K562 (cell line): ENCODE results near the gene ZBTB22. TPM values are rescaled to one million over a fixed set of nuclear protein-coding genes. Genes with fewer than 3 reads are reported as not detected.

Experiments
- CBX2 ChIP-seq: fragments of 200-600 bp; sonication (generic); IDR thresholded peaks from one replicate; pipeline ENCODE4 v1.6.1; 2012; ENCODE audit warnings: mild to moderate bottlenecking, low read length, inconsistent platforms; ENCODE audit not compliant: insufficient read depth, poor library complexity, severe bottlenecking
- ETV1 ChIP-seq: fragments of 450-650 bp; conservative IDR thresholded peaks from 2 replicates; pipeline ENCODE4 v1.6.1; 2016; ENCODE audit warnings: missing genetic modification characterization, control low read depth, low read depth, missing compliant biosample characterization
- FOS ChIP-seq: IDR thresholded peaks from 3 replicates; pipeline ENCODE4 v1.6.1; 2011; ENCODE audit not compliant: insufficient read length; ENCODE audit errors: extremely low read depth
- FOXK1 ChIP-seq: sonication (generic); formaldehyde crosslinking; IDR thresholded peaks from 2 replicates; pipeline ENCODE4 v1.8.0; 2022; ENCODE audit warnings: missing genetic modification reagents, mild to moderate bottlenecking, borderline replicate concordance
- FOXP4 ChIP-seq: sonication (generic); formaldehyde crosslinking; IDR thresholded peaks from 2 replicates; pipeline ENCODE4 v1.8.0; 2022; ENCODE audit warnings: mild to moderate bottlenecking, missing genetic modification reagents, borderline replicate concordance
- IRF9 ChIP-seq: fragments of 450-650 bp; IDR thresholded peaks from 2 replicates; pipeline ENCODE4 v1.6.1; 2016; ENCODE audit warnings: missing biosample characterization, missing genetic modification characterization
- KAT7 ChIP-seq: sonication (generic); formaldehyde crosslinking; IDR thresholded peaks from 2 replicates; pipeline ENCODE4 v1.8.0; 2022; ENCODE audit warnings: missing genetic modification reagents, mild to moderate bottlenecking, borderline replicate concordance
- KDM5B ChIP-seq: fragments of 200-600 bp; sonication (generic); IDR thresholded peaks from 2 replicates; pipeline ENCODE4 v1.6.1; 2012; ENCODE audit warnings: low read depth, mild to moderate bottlenecking, moderate library complexity, low read length, control low read depth, inconsistent platforms; ENCODE audit not compliant: insufficient replicate concordance
- NONO ChIP-seq, 2 experiments: fragments of 200-400 bp in 1 of 2; fragments of 450-650 bp in 1 of 2; formaldehyde crosslinking in 1 of 2; IDR thresholded peaks; 2 replicates each; pipeline ENCODE4 v1.6.1; 2017; ENCODE audit warnings: low read depth in 2 of 2, mild to moderate bottlenecking in 2 of 2, moderate library complexity in 2 of 2, low read length in 1 of 2
- NR1H2 ChIP-seq: sonication (generic); formaldehyde crosslinking; IDR thresholded peaks from 2 replicates; pipeline ENCODE4 v1.4.0; 2020; ENCODE audit warnings: mild to moderate bottlenecking, missing genetic modification reagents
- PHTF2 ChIP-seq: fragments of 250-450 bp; sonication (Bioruptor Pico); IDR thresholded peaks from 2 replicates; pipeline ENCODE4 v1.5.0; 2021; ENCODE audit warnings: mild to moderate bottlenecking
- RBBP5 ChIP-seq: fragments of 200-600 bp; sonication (generic); IDR thresholded peaks from 2 replicates; pipeline ENCODE4 v1.6.1; 2012; ENCODE audit warnings: borderline replicate concordance, mild to moderate bottlenecking, low read length, control low read depth, inconsistent platforms; ENCODE audit not compliant: insufficient read depth, poor library complexity, severe bottlenecking
- SLC30A9 ChIP-seq: fragments of 250-450 bp; sonication (Bioruptor Pico); IDR thresholded peaks from 2 replicates; pipeline ENCODE4 v1.8.0; 2022; ENCODE audit warnings: mild to moderate bottlenecking, moderate library complexity
- SRSF1 ChIP-seq: fragments of 200-400 bp; formaldehyde crosslinking; IDR thresholded peaks from 2 replicates; pipeline ENCODE4 v1.6.1; 2017; ENCODE audit warnings: mild to moderate bottlenecking, low read depth, low read length, moderate library complexity
- TAL1 ChIP-seq: fragments of 450-650 bp; IDR thresholded peaks from 2 replicates; pipeline ENCODE4 v1.6.1; 2016; ENCODE audit warnings: mild to moderate bottlenecking
- XRCC5 ChIP-seq: fragments of 200-400 bp; formaldehyde crosslinking; IDR thresholded peaks from 2 replicates; pipeline ENCODE4 v1.6.1; 2017; ENCODE audit warnings: low read depth, mild to moderate bottlenecking, low read length
- YY1 ChIP-seq, 3 experiments: IDR thresholded peaks; 2 replicates each; pipeline ENCODE4 v1.6.1; 2011; ENCODE audit warnings: low read length in 2 of 3, mild to moderate bottlenecking in 2 of 3, moderate library complexity in 2 of 3, borderline replicate concordance in 1 of 3, control low read depth in 1 of 3, low read depth in 1 of 3; ENCODE audit not compliant: insufficient read depth in 3 of 3, insufficient replicate concordance in 2 of 3, control insufficient read depth in 1 of 3, insufficient read length in 1 of 3; ENCODE audit errors: extremely low read depth in 1 of 3
- ZMIZ1 ChIP-seq, 2 experiments: fragments of 150-350 bp in 1 of 2; IDR thresholded peaks; 2 replicates each; pipeline ENCODE4 v1.6.1; 2012 to 2016; ENCODE audit warnings: low read depth in 2 of 2, low read length in 2 of 2, mild to moderate bottlenecking in 1 of 2, moderate library complexity in 1 of 2
- ZNF699 ChIP-seq: fragments of 250-450 bp; sonication (Bioruptor Pico); IDR thresholded peaks from 2 replicates; pipeline ENCODE4 v1.8.0; 2021; ENCODE audit warnings: mild to moderate bottlenecking, moderate library complexity; ENCODE audit not compliant: insufficient replicate concordance
- polyA plus RNA-seq, 8 experiments: library from polyadenylated mRNA; depleted of rRNA in 4 of 8; stranded (reverse) in 5 of 8; unstranded in 3 of 8; fragments of >200 nt; fragmentation: Nextera tagmentation in 2 of 8; fragmentation: Illumina TruSeq in 1 of 8; extraction: Ambion mirVana in 2 of 8; extraction: Trizol in 1 of 8; gene quantifications; 2 replicates each; pipeline versions ENCODE4 v1.2.1 to v1.2.3, GENCODE V29; 2011 to 2014; ENCODE audit warnings: inconsistent platforms in 1 of 8, missing spikeins in 1 of 8
- total RNA-seq, 7 experiments: library from RNA; depleted of rRNA in 6 of 7; stranded (reverse); fragments of >200 nt in 6 of 7; fragmentation: Illumina TruSeq in 2 of 7; extraction: Trizol in 2 of 7; gene quantifications; 2 replicates each; pipeline versions ENCODE4 v1.2.1 to v1.2.3, GENCODE V29; 2011 to 2021; ENCODE audit warnings: low replicate concordance in 1 of 7

ZBTB22 gene
- total and polyA plus RNA-seq, 9 of the 15 experiments (the other 6 are each of a cell fraction or from before 2014, with no cell fraction given): 0.21 to 11.9 (median 7.1) TPM

- TF ChIP-seq FOXP4 (CRISPR knock-in tag) (peak; percentile 18; the same call in 1 of the 2 replicates), SLC30A9 (CRISPR knock-in tag) (no peak), FOXK1 (no peak), SRSF1 (no peak), ZMIZ1 (IDR thresholded peaks at IDR 0.05; ENCODE audit: low read depth in 2 of 2, low read length in 2 of 2) (no peak), RBBP5 (peak; percentile 5), IRF9 (no peak), FOS (no peak), TAL1 (no peak), CBX2 (no peak), KAT7 (peak; percentile 11; the same call in 1 of the 2 replicates), NR1H2 (CRISPR knock-in tag) (no peak), XRCC5 (0 out of 2 replicates have a peak, but pooled peaks have one; percentile 9), NONO (IDR thresholded peaks at IDR 0.05; ENCODE audit: low read depth in 2 of 2, low read length in 1 of 2) (no peak), ZNF699 (CRISPR knock-in tag) (no peak), PHTF2 (CRISPR knock-in tag) (no peak), ETV1 (tag) (no peak), KDM5B (no peak), YY1 (IDR thresholded peaks at IDR 0.05; ENCODE audit: borderline replicate concordance in 1 of 3, control insufficient read depth in 1 of 3, extremely low read depth in 1 of 3, insufficient read depth in 3 of 3, insufficient read length in 1 of 3, insufficient replicate concordance in 2 of 3, low read depth in 1 of 3, low read length in 2 of 3) (no peak)
These were observed 29.2 kb downstream of the ZBTB22 start (continued) for GRCh38 chr6:33288141-33288920.
